Measurements from ENCODE around the gene SAA1.
"Not testable (repeated sequence)": the region's sequence is repeated elsewhere in the genome, so short reads cannot be mapped to it uniquely, and the experiment has no call there.

SAA1 gene

DNA sequence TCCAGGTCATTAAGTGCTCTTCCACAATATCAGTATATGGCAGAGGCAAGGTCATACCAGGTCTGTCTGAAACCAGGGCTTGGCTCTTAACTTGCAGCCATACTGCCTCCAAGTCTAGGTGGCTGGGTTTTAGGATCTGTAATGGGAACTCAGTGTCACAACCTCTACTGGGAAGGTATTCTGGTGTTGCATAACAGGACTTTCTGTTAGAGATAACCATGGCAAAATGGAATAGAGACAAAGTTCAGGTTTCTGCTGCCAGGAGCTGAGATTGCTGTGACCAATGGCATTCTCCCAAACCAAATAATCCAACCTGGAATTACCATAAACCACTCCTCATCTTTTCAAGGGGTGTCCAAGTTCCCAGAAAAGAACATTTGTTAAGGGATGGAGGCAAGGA is 6.8 kb upstream of the SAA1 start:
- no peak for DNase-seq (ENCODE audit: low read depth)

- no peak for DNase-seq (ENCODE audit: low read depth)
Observed at GRCh38 chr11:18261721-18262120, 4.3 kb upstream of the SAA1 start.

DNA sequence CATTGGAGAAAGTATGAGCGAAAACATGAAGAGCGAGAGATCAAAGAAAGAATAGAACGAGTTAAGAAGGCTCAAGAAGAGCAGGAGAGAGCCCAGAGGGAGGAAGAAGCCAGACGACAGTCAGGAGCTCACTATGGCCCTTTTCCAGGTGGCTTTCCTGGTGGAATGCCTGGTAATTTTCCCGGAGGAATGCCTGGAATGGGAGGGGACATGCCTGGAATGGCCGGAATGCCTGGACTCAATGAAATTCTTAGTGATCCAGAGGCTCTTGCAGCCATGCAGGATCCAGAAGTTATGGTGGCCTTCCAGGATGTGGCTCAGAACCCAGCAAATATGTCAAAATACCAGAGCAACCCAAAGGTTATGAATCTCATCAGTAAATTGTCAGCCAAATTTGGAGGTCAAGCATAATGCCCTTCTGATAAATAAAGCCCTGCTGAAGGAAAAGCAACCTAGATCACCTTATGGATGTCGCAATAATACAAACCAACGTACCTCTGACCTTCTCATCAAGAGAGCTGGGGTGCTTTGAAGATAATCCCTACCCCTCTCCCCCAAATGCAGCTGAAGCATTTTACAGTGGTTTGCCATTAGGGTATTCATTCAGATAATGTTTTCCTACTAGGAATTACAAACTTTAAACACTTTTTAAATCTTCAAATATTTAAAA is 3.2 kb upstream of the SAA1 start:
- DNase-seq (ENCODE audit: low read depth) = not testable (repeated sequence)

- no peak for DNase-seq (ENCODE audit: low read depth)
Observed at GRCh38 chr11:18264035-18264434, 2.0 kb upstream of the SAA1 start.

- DNase-seq (ENCODE audit: low read depth) = no peak
Observed at GRCh38 chr11:18264677-18265555, 1.1 kb upstream of the SAA1 start.

GRCh38 chr11:18267335-18268133 is 1.5 kb downstream of the SAA1 start:
- DNase-seq (ENCODE audit: low read depth) = not testable (repeated sequence)

DNA sequence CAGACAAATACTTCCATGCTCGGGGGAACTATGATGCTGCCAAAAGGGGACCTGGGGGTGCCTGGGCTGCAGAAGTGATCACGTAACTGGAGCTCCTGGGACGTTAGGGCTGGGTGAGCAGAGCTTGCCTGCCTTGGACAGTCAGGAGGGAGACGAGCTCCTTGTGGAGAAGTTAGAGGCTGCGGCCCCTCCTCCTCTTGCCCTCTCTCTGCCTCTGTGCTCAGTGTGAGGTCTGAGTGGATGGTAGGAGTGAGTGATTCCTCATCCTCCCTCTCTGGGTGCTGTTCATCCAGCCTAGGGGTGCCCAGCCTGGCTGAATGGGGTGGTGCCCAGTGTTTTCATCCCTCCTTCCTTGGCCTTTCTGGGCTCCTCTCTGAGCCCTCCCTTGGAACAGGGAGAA is 3.2 kb downstream of the SAA1 start:
- not testable (repeated sequence) for DNase-seq (ENCODE audit: low read depth)

DNA sequence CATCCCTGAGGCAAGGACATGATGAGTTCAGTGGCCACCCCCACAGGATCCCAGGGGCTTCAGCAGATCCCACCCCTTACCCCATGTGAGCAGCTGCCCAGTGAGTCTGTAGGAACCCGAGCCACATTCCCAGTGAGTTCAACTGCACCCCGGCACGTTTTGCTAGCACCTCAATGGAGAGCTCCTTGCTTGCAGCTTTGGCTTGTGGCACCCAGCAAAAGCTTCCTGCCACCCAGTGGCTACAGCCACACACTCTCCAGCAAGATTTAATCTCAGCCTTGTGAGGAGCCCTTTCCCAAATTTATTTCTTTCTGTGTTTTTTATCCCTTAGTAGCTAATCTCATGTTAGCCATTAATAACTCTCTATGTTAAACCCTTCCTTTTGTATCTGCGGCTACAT is 4.0 kb downstream of the SAA1 start:
- DNase-seq (ENCODE audit: low read depth) = no peak

DNA sequence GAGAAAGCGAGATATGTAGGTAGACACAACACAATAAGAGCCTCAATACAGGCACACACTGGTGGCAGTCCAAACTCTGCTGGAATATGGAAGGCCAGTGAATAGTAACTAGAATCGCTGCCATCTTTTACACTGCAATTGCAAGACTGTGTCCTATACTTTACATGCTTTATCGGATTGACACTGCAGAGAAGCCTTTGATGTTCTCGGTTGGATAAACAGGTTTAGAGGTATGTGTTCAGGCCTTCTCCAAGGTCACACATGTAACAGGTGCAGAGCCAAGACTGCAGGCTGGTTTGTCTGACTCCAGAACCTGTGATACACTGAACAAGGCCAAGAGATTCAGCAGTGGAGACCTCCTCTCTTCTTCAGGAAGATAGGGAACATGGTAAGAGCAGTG is 5.1 kb downstream of the SAA1 start:
- no peak for DNase-seq (ENCODE audit: low read depth)

GRCh38 chr11:18277565-18278271 is 11.7 kb downstream of the SAA1 start:
- DNase-seq (ENCODE audit: low read depth) = no peak

GRCh38 chr11:18280438-18281045 is 14.5 kb downstream of the SAA1 start:
- DNase-seq (ENCODE audit: low read depth) = no peak

GRCh38 chr11:18282626-18283025 is 16.6 kb downstream of the SAA1 start:
- DNase-seq (ENCODE audit: low read depth) = no peak

DNA sequence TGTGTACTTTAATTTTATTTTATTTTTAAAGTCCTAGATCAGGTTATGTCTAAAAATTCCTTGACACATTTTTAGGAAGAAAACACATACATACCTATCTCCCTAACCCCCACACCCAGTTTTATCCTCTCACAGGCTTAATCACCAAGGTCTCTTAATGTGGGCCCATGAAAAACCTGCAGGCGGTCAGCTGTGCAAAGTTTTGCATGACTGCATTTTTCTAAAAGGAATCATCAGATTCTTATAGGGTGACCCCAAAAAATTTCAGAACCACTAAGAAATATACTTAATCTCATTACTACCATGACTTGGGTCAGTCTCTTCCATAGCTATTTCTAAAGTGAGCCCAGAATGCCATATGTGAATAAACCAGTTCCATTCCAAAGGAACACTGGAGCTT is 19.8 kb downstream of the SAA1 start:
- DNase-seq (ENCODE audit: low read depth) = no peak

DNA sequence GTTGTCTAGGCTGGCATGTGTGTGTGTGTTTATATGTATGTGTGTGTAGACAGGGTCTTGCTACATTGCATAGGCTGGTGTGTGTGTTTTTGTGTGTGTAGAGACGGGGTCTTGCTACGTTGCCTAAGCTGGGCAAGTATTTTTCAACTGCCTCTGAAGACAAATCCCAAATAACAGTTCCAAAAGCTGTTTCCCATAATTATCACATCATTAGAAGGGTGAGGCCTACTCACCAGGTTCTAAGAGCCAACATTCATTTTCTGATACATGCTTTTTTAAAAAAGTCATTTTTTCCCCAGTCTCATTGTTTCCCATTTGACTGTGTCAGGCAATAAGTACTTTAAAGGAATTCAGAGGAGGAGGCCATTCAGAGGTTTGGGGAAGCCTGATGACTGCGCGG is 22.8 kb downstream of the SAA1 start:
- DNase-seq (ENCODE audit: low read depth) = no peak

DNA sequence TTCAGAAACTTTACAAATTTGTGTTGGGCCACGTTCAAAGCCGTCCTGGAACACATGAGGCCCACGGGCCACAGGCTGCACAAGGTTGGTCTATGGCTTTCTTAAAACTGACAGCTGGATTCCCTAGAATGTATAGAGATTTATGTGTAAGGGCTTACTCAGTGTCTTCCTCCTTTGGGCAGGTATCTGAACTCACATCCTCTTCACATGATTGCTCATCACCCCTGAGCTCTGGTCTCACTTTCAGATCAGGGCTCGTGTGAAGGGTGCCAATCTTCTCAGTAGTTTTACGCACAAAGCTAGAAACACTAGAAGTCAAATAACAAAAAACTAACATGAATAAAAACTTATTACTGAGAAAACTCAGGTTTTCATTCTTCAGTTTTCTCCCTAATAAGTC is 28.8 kb downstream of the SAA1 start:
- no peak for DNase-seq (ENCODE audit: low read depth)

DNA sequence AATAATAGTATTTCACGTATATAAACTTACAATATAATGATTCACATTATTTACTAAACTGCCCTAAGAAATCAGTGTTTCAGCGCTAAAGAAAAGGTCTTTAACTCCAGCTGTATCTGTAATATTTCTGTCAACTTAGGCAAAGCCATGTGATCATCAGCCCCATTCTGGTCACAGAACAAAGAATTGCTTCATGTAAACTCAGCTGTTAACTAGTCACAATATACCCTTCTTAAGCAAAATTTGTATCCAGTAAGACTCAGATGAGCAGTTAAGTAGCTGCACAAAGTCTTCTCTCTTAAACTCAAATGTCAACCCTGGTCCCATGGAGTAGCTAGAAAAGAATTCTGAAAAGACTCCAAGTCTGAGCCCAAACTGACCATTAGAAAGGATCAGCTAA is 29.3 kb downstream of the SAA1 start:
- no peak for DNase-seq (ENCODE audit: low read depth)

DNA sequence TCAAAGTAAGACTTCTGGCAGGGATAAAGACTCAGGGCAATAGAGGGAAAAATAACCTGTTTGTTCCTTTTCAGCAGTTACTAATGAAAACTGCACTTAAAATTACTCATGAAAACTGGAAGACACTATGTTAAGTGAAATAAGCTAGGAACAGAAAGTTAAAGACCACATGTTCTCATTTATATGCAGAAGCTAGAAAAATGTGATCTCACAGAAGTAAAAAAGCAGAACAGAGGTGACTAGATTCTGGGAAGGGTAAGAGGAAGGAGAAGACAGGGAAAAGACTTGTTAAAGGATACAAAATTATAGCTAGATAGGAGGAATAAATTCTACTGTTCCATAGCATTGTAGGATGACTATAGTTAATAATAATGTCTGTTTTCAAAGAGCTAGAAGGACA is 33.7 kb downstream of the SAA1 start:
- DNase-seq (ENCODE audit: low read depth) = no peak

DNA sequence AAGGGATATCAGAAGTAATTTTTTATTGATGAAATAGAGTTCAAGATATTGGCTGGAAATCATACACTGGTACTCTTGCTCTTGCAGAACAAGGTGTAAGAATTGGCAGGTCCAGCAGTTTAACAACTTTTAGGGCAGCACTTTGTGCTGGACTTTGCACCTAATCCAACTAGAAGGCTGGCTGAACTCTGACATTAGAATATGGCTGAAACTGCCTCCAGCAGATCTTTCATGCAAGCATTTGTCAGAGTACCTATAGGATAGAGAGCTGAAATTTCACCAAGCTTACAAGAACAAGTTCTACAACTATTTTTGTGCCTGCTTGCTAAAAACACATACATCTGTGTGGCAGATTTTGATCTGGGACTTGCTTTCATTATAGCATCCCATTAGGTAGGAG is 38.7 kb downstream of the SAA1 start:
- no peak for DNase-seq (ENCODE audit: low read depth)

DNA sequence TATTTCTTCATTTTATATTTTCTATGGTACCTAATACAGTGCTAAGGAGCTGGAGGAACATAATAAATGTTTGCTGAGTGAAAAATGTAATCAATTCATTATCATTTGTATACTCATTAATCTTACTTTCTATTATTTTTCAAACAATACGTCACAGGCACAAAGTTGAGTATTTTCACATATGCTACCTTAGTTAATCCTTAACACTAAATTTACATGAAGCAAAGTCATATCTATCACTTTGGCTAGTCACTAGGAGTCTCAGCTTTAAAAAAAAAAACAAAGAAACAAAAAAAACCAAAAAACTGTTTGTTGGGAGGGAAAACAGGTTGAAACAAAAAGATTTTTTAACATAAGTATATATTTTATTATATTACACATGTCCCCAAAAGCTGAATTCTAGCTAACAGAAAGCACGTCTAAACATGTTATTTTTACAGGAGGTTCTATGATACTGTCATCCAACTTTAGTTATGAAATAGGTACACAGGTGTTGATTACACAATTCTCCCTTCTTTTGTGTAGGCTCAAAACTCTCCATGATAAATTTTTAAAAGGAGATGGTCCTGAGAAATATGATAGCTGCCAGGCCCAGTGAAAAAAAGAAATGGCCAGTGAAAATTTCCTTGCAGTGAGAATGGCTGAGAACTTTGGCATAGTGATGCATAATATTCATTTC is 41.5 kb downstream of the SAA1 start:
- DNase-seq (ENCODE audit: low read depth) = no peak

GRCh38 chr11:18308242-18308641 is 42.2 kb downstream of the SAA1 start:
- no peak for DNase-seq (ENCODE audit: low read depth)

DNA sequence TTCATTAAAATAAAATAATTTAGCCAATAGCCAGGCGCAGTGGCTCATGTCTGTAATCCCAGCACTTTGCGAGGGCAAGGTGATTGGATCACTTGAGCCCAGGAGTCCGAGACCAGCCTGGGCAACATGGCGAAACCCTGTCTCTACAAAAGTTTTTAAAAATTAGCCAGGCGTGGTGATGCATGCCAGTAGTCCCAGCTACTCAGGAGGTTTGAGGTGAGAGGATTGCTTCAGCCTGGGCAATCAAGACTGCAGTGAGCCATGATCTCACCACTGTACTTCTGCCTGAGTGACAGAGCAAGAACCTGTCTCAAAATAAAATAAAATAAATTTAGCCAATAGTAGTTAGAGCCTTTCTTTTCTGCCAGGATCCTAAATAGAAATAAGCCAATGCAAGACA is 43.6 kb downstream of the SAA1 start:
- no peak for DNase-seq (ENCODE audit: low read depth)
